MM.1S (cell line): ENCODE measurements around the gene GLE1.

Experiments used
- EZH2 ChIP-seq: fragments of 300-600 bp; sonication (generic); optimal IDR thresholded peaks from 2 replicates; pipeline ENCODE3; 2017; ENCODE audit warnings: low read depth, mild to moderate bottlenecking, antibody characterized with exemption, low read length, mixed read lengths
- EZH2phosphoT487 ChIP-seq: fragments of 300-600 bp; sonication (generic); IDR thresholded peaks from 2 replicates; pipeline ENCODE4 v1.6.1; 2018; ENCODE audit warnings: antibody characterized with exemption, low read length
- TF ChIP-seq, protein P1 (sequence below): fragments of 300-600 bp; sonication (generic); IDR thresholded peaks from 2 replicates; pipeline ENCODE4 v1.5.1; 2016; ENCODE audit warnings: antibody characterized with exemption, low read length, mixed read lengths

DNA sequence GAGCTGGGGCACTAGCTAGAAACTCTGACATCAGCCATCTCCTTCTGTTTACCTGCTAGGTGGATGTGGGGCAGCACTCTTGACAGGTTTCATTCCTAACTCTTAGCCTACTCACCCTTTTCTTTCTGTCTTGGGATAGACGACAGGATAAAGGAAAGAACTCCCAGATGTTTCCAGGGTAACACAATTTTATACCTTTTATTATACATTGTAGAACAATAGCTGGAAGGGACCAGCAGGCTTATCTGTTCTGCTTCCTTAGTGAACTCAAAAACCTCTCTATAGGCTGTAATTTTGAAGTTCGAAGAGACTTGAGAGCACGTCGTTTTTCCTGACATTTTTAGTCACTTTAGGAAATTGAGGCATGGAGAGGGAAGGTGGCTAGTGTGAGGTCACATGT is 61.1 kb downstream of the GLE1 start:
- TF ChIP-seq, protein P1, sequence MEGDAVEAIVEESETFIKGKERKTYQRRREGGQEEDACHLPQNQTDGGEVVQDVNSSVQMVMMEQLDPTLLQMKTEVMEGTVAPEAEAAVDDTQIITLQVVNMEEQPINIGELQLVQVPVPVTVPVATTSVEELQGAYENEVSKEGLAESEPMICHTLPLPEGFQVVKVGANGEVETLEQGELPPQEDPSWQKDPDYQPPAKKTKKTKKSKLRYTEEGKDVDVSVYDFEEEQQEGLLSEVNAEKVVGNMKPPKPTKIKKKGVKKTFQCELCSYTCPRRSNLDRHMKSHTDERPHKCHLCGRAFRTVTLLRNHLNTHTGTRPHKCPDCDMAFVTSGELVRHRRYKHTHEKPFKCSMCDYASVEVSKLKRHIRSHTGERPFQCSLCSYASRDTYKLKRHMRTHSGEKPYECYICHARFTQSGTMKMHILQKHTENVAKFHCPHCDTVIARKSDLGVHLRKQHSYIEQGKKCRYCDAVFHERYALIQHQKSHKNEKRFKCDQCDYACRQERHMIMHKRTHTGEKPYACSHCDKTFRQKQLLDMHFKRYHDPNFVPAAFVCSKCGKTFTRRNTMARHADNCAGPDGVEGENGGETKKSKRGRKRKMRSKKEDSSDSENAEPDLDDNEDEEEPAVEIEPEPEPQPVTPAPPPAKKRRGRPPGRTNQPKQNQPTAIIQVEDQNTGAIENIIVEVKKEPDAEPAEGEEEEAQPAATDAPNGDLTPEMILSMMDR: no peak
- no peak for TF ChIP-seq EZH2
- TF ChIP-seq EZH2phosphoT487: no peak
